Duodenal mucosa (tissue), 2 donors: ENCODE measurements around the gene PCSK6.

Experiments used
- H3K27ac ChIP-seq: one replicate; pipeline ENCODE4 v1.7.0; 2013; ENCODE audit warnings: low read depth, low read length
- H3K27me3 ChIP-seq, 2 donors: one replicate each; pipeline ENCODE4 v1.7.0; 2013; ENCODE audit warnings: low read length in 2 of 2, control low read depth in 1 of 2; ENCODE audit not compliant: insufficient read depth in 2 of 2, control insufficient read depth in 1 of 2
- H3K36me3 ChIP-seq, 2 donors: one replicate each; pipeline ENCODE4 v1.7.0; 2013; ENCODE audit warnings: low read length in 2 of 2, control low read depth in 1 of 2; ENCODE audit not compliant: insufficient read depth in 2 of 2, control insufficient read depth in 1 of 2
- H3K4me1 ChIP-seq, 2 donors: one replicate each; pipeline ENCODE4 v1.7.0; 2013; ENCODE audit warnings: low read length in 2 of 2, control low read depth in 1 of 2; ENCODE audit not compliant: insufficient read depth in 2 of 2, control insufficient read depth in 1 of 2
- H3K4me3 ChIP-seq, 2 donors: one replicate each; pipeline ENCODE4 v1.7.0; 2013; ENCODE audit warnings: low read length in 2 of 2, low read depth in 1 of 2
- H3K9ac ChIP-seq, 2 donors: one replicate each; pipeline ENCODE4 v1.7.0; 2013; ENCODE audit warnings: low read length in 2 of 2, low read depth in 1 of 2
- H3K9me3 ChIP-seq, 2 donors: one replicate each; pipeline ENCODE4 v1.7.0; 2013; ENCODE audit warnings: low read length in 2 of 2, control low read depth in 1 of 2; ENCODE audit not compliant: control insufficient read depth in 1 of 2

PCSK6 gene

DNA sequence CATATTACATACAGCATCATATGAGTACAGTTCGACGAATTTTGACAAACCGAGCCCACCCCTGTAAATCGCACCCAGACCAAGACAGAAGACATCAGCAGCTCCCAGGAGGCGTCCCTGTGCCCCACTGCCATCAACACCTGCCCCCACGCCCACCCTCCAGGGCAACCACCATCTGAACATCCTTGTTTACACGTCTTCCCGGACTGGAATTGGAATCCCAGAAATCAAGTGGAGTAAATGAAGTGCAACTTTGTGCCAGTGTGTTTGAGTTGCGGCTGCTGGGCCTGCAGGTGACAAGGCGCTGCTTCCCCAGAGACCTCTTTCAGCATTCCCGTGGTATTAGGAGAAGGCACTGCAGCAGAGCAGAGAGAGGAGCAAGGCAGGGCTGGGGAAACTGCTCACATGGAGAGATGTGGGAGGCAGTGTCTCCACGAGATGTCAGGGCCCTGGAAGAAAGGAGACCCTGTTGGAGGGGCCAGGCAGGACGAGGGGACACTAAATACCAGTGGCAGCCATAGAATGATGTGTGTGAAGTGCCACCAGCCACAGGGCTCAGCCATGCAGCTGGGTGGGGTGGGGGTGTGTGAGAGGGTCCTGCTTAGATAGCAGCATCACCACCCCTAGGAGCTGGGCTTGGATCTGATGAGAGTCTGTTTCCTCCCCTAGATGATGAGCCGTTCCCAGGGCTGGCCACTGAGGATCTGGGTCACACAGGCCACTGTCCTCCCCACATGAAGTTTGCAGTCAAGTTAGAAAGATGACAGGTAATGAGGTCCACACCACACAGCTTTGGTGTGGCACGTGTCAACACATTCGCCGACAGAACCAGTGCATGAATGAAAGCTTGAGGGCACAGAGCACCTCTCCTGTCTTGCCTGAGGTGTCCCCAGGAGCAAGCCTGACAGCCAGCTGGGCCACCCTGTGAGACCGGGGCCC, 33.4 kb upstream of the PCSK6 start:
- H3K4me3 ChIP-seq: no peak overlapping the region
- H3K27me3 ChIP-seq: no peaks in the 10 kb centered on the region
- peaks cover under 1 to 1% of the 10 kb centered on the region in 2 donors for H3K9me3 ChIP-seq
- no peaks in the 10 kb centered on the region for H3K36me3 ChIP-seq
- H3K27ac ChIP-seq: no peak overlapping the region
- H3K4me1 ChIP-seq: peaks cover 13 to 20% of the 10 kb centered on the region in 2 donors
- H3K9ac ChIP-seq: no peak overlapping the region

DNA sequence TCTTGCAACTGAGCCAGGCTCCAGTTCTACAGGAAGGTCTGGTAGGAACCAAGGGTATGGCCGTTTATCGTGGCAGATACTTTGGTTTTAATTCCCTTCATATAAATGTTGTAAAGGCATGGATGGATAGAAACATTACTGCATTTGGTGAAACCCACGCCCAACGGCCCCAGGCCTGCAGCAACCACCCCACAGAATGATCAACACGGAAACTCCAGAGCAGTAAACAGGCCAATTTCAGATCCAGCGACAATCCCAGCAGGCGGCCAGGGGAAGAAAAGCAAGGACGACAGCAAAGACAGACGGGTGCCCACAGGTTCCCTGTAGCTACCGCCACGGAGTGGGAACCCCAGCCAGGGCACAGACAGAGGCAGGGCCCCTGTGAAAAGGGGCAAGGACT, 32.6 kb upstream of the PCSK6 start:
- no peak overlapping the region for H3K4me3 ChIP-seq
- no peak overlapping the region for H3K9ac ChIP-seq
- no peaks in the 10 kb centered on the region for H3K27me3 ChIP-seq
- H3K4me1 ChIP-seq: peaks cover 5 to 12% of the 10 kb centered on the region in 2 donors
- H3K36me3 ChIP-seq: no peaks in the 10 kb centered on the region
- peaks cover 7 to 8% of the 10 kb centered on the region in 2 donors for H3K9me3 ChIP-seq
- H3K27ac ChIP-seq: no peak overlapping the region

DNA sequence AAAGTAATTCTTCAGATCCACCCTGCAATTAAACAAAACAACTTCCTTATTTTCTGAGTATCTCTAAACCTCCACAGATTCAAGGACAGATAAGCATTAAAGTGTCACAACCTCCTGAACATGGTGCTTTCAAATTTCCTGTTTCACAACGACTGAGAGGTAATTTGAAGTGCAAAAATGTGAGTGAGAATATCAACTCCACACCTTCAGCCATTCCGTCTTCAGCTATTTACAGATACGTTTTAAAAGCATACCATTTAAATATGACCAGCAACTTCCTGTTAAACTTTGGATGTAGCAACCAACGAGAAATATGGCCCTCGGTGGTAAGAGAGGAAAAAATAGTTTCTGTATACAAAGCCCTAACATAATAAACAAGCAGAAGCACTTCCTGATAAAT, 32.1 kb upstream of the PCSK6 start:
- H3K36me3 ChIP-seq: no peaks in the 10 kb centered on the region
- peaks cover 12% of the 10 kb centered on the region in 2 donors for H3K9me3 ChIP-seq
- peaks cover 0 to 9% of the 10 kb centered on the region in 2 donors for H3K4me1 ChIP-seq
- no peak overlapping the region for H3K4me3 ChIP-seq
- H3K9ac ChIP-seq: no peak overlapping the region
- no peaks in the 10 kb centered on the region for H3K27me3 ChIP-seq
- H3K27ac ChIP-seq: no peak overlapping the region

DNA sequence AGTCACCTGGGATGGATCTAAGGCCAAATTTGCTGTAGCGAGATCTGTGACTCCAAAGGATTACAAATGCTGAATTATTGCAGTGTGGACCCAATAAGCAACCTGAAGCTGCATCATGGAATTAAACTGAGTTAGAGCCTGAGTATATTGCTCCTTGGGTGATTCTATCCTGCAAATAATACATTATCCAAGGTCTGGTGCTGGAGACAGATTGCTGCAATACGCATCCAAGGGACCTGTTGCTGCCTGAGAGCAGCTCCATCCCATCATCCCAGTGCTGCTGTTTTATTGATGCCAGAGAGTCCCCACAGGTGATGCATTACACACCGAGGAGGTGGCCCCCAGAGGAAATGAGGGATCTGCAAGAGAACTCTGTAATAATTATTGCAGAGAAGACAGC, 31.6 kb upstream of the PCSK6 start:
- no peak overlapping the region for H3K27ac ChIP-seq
- H3K9ac ChIP-seq: no peak overlapping the region
- H3K4me3 ChIP-seq: no peak overlapping the region
- peaks cover 0 to 9% of the 10 kb centered on the region in 2 donors for H3K4me1 ChIP-seq
- H3K9me3 ChIP-seq: peaks cover 12 to 14% of the 10 kb centered on the region in 2 donors
- H3K27me3 ChIP-seq: no peaks in the 10 kb centered on the region
- no peaks in the 10 kb centered on the region for H3K36me3 ChIP-seq

DNA sequence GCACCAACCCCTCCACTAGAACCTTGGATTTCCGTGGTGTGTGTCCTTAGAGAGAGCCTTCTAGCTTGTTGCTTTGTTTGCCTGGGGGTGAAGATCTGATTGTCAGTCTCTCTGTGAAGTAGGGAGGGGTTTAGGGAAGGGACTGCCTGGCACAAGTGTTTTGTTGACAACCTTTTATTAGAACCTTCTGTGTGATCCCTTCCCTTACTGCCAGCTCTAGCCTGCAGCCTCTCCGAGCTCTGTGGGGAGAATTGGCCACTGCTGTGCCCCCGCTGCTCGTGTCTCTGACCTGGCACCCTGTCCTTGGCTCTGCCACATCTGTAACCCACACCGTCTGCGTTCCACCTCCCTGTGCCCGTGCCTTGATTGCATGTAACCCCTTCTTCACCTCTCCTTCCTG, 30.9 kb upstream of the PCSK6 start:
- no peak overlapping the region for H3K9ac ChIP-seq
- peaks cover 12 to 14% of the 10 kb centered on the region in 2 donors for H3K9me3 ChIP-seq
- no peak overlapping the region for H3K4me3 ChIP-seq
- H3K36me3 ChIP-seq: no peaks in the 10 kb centered on the region
- H3K27me3 ChIP-seq: no peaks in the 10 kb centered on the region
- H3K4me1 ChIP-seq: peaks cover 0 to 9% of the 10 kb centered on the region in 2 donors
- H3K27ac ChIP-seq: no peak overlapping the region

DNA sequence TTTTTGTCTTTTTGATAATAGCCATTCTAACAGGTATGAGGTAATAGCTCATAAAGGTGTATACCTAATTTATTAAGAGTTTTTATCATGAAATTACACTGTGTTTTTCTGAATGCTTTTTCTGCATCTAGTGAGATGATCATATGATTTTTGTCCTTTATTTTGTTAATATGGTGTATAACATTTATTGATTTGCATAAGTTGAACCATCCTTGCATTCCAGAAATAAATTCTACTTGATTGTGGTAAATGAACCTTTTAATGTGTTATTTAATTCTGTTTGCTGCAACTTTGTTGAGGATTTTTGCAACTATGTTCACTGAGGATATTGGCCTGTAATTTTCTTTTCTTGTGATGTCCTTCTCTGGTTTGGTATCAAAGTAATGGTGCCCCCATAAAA, 28.0 kb upstream of the PCSK6 start:
- Histone ChIP-seq H3K27me3 (no peaks in the 10 kb centered on the region), H3K9me3 (peaks cover 12 to 14% of the 10 kb centered on the region in 2 donors), H3K9ac (no peak overlapping the region), H3K27ac (no peak overlapping the region), H3K36me3 (no peaks in the 10 kb centered on the region), H3K4me3 (no peak overlapping the region), H3K4me1 (peaks cover 0 to 9% of the 10 kb centered on the region in 2 donors)

DNA sequence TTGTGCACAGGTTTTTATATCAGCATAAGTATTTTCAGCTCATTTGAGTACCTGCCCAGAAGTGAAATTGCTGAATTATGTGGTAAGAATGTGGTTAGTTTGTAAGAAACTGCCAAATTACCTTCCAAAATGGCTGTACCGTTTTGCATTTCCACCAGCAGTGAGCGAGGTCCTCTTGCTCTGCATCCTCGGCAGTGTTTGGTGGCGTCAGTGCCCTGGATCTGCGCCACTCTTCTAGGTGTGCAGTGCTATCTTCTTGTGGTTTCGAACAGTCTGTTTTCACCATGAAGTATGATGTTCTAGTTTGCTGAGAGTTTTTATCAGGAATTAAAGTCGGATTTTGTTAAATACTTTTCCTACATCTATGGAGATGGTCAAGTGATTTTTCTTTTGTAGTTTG, 24.8 kb upstream of the PCSK6 start:
- Histone ChIP-seq H3K4me1 (no peaks in the 10 kb centered on the region), H3K9me3 (peaks cover 12 to 14% of the 10 kb centered on the region in 2 donors), H3K27ac (no peak overlapping the region), H3K36me3 (no peaks in the 10 kb centered on the region), H3K9ac (no peak overlapping the region), H3K4me3 (no peak overlapping the region), H3K27me3 (no peaks in the 10 kb centered on the region)

DNA sequence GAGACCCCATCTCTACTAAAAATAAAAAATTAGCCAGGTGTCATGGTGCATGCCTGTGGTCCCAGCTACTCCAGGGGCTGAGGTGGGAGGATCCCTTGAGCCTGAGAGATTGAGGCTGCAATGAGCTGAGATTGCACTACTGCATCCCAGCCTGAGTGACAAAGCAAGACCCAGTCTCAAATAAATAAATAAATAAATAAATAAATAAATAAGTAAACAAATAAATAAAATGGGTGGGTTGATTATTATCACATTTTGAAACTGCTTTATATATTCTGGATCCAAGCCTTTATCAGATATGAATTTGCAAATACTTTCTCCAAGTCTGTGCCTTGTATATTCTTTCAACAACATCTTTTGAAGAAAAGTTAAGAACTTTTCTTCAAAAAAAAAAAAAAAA, 22.2 kb upstream of the PCSK6 start:
- Histone ChIP-seq H3K9me3 (peaks cover 1 to 3% of the 10 kb centered on the region in 2 donors), H3K4me3 (no peak overlapping the region), H3K4me1 (no peaks in the 10 kb centered on the region), H3K36me3 (no peaks in the 10 kb centered on the region), H3K27me3 (no peaks in the 10 kb centered on the region), H3K27ac (no peak overlapping the region), H3K9ac (no peak overlapping the region)

DNA sequence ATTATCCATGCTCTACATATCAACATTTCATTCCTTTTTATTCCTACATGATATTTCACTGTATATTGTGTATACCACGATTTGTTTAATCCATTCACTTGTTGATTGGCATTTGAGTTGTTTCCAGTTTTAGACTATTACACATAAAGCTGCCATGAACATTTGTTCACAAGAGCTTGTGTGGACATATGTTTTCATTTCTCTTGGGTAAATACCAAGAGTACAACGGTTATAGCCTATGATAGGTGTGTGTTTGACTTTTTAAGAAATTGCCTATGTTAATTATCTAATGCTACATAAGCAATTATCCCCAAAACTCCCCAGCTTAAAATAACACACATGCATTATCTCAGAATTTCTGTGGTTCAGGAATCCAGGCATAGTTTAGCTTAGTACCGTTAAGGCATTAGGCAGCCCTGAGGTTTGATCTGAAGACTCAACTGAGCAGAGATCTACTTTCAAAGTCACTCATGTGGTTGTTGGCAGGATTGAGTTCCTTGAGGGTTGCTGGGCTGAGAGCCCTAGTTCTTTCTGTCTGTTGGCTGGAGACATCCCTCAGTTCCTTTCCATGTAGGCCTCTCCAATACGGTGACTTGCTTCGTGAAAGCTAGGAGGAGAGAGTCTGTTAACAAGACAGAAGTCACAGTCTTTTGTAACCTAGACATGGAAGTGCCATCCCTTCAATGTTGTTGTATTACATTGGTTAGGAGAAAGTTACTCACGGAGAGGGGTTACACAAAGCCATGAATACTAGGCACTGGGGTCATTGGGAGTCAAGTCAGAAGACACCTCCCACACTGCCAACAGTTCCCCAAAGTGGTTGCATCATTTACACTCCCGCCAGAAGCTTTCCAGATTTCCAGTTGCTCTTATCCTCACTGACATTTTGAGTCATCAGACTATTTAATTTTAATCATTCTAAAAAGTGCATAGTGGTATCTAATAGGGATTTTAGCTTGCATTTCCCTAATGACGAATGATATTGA, 21.0 kb upstream of the PCSK6 start:
- no peaks in the 10 kb centered on the region for H3K36me3 ChIP-seq
- H3K4me1 ChIP-seq: no peaks in the 10 kb centered on the region
- H3K9me3 ChIP-seq: no peaks in the 10 kb centered on the region
- H3K27ac ChIP-seq: no peak overlapping the region
- H3K9ac ChIP-seq: no peak overlapping the region
- no peaks in the 10 kb centered on the region for H3K27me3 ChIP-seq
- H3K4me3 ChIP-seq: no peak overlapping the region

DNA sequence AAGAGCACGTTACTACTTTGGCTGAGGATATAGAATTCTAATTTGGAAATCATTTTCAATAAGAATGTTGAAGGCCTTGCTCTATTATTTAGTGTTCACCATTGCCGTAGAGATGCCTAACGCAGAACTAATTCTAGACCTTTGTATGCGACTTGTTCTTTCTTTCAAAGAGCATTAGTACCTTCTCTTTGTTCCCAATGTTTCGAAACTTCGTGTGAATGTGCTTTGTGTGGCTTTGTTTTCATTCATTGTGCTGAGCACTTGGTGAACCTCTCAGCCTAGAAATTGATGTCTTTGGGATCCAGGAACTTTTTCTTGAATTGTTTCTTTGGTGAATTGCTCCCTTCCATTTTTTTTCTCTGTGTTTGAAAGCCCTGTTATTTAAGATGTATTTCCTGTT, 19.8 kb upstream of the PCSK6 start:
- H3K9ac ChIP-seq: no peak overlapping the region
- no peaks in the 10 kb centered on the region for H3K27me3 ChIP-seq
- no peak overlapping the region for H3K27ac ChIP-seq
- no peaks in the 10 kb centered on the region for H3K9me3 ChIP-seq
- H3K4me1 ChIP-seq: no peaks in the 10 kb centered on the region
- no peak overlapping the region for H3K4me3 ChIP-seq
- H3K36me3 ChIP-seq: no peaks in the 10 kb centered on the region
